H1 (cell line): ENCODE results near the gene MFAP4. TPM values are rescaled to one million over a fixed set of nuclear protein-coding genes. Genes with fewer than 3 reads are reported as not detected.

Experiments used
- CTCF ChIA-PET: fragments of 300-600 bp; sonication (Branson Sonifier 250); formaldehyde crosslinking; loops from one replicate; lab custom pipeline; 2021; ENCODE audit not compliant: partially characterized antibody; lab: Charles Lee
- POLR2A ChIA-PET: fragments of 300-600 bp; sonication (Branson Sonifier 250); formaldehyde crosslinking; loops from one replicate; lab custom pipeline; 2021; ENCODE audit warnings: inconsistent platforms; ENCODE audit not compliant: partially characterized antibody; lab: Charles Lee
- DNase-seq, 2 experiments: peaks; one replicate each; pipeline versions ENCODE4 v3.0.0 to v3.0.0-alpha.2; 2010 to 2022; ENCODE audit warnings: low spot score in 2 of 2, low read depth in 1 of 2, mixed read lengths in 1 of 2
- FAIRE-seq: peaks from 2 replicates; lab custom pipeline; 2011; peaks lifted over from hg19 to GRCh38; lab: Jason Lieb, UNC
- H2AFZ ChIP-seq: 2 replicates; pipeline ENCODE4 v1.8.1; 2012; ENCODE audit warnings: low read length, inconsistent platforms
- H2AK5ac ChIP-seq: 2 replicates; pipeline ENCODE4 v1.6.1; 2013; ENCODE audit warnings: low read depth, low read length
- H2BK120ac ChIP-seq: replicated peaks from 2 replicates; pipeline ENCODE3; 2013; ENCODE audit warnings: low read depth, low read length, inconsistent platforms
- H2BK12ac ChIP-seq: 2 replicates; pipeline ENCODE4 v1.6.1; 2013; ENCODE audit warnings: low read depth, low read length
- H2BK15ac ChIP-seq: 2 replicates; pipeline ENCODE4 v1.6.1; 2013; ENCODE audit warnings: low read length
- H2BK20ac ChIP-seq: 2 replicates; pipeline ENCODE4 v1.6.1; 2013; ENCODE audit warnings: low read length
- H2BK5ac ChIP-seq: 2 replicates; pipeline ENCODE4 v1.6.1; 2013; ENCODE audit warnings: low read depth, low read length
- H3K14ac ChIP-seq: 2 replicates; pipeline ENCODE4 v1.6.1; 2013; ENCODE audit warnings: inconsistent platforms; ENCODE audit not compliant: insufficient read length
- H3K18ac ChIP-seq: 2 replicates; pipeline ENCODE4 v1.6.1; 2013; ENCODE audit warnings: low read length; ENCODE audit errors: extremely low read depth
- H3K23ac ChIP-seq: 2 replicates; pipeline ENCODE4 v1.6.1; 2013; ENCODE audit warnings: inconsistent platforms; ENCODE audit not compliant: insufficient read length
- H3K23me2 ChIP-seq: 2 replicates; pipeline ENCODE4 v1.6.1; 2013; ENCODE audit warnings: low read depth, low read length
- H3K27ac ChIP-seq: 2 replicates; pipeline ENCODE4 v1.6.1; 2011; ENCODE audit warnings: low read depth, low read length, inconsistent platforms
- H3K27me3 ChIP-seq, 4 experiments: replicated peaks in 1 of 4; 1 replicate in 1 of 4; 2 replicates in 3 of 4; pipeline versions ENCODE4 v1.6.1 to v1.8.1; 2011 to 2013; ENCODE audit warnings: low read length in 3 of 4, mild to moderate bottlenecking in 3 of 4, inconsistent platforms in 2 of 4, mixed read lengths in 2 of 4, moderate library complexity in 1 of 4; ENCODE audit not compliant: control insufficient read depth in 3 of 4, insufficient read depth in 3 of 4; ENCODE audit errors: extremely low read depth in 1 of 4
- H3K36me3 ChIP-seq, 4 experiments: 2 replicates each; pipeline versions ENCODE4 v1.6.1 to v1.8.1; 2011 to 2013; ENCODE audit warnings: mild to moderate bottlenecking in 4 of 4, low read length in 3 of 4, moderate library complexity in 2 of 4, control low read depth in 1 of 4, inconsistent platforms in 1 of 4; ENCODE audit not compliant: insufficient read depth in 4 of 4, control insufficient read depth in 2 of 4
- H3K4ac ChIP-seq: replicated peaks from 2 replicates; pipeline ENCODE3; 2013; ENCODE audit warnings: low read length, low read depth, mixed read lengths, inconsistent platforms; ENCODE audit not compliant: insufficient read length
- H3K4me1 ChIP-seq, 4 experiments: replicated peaks in 1 of 4; 1 replicate in 1 of 4; 2 replicates in 3 of 4; pipeline versions ENCODE4 v1.6.1 to v1.8.1; 2011 to 2013; ENCODE audit warnings: low read length in 3 of 4, inconsistent platforms in 2 of 4, mixed read lengths in 1 of 4; ENCODE audit not compliant: insufficient read depth in 4 of 4, control insufficient read depth in 3 of 4
- H3K4me2 ChIP-seq, 2 experiments: 2 replicates each; pipeline versions ENCODE4 v1.6.1 to v1.8.1; 2011 to 2013; ENCODE audit warnings: low read depth in 2 of 2, low read length in 2 of 2, control low read depth in 1 of 2, inconsistent platforms in 1 of 2, mild to moderate bottlenecking in 1 of 2; ENCODE audit not compliant: insufficient read depth in 1 of 2
- H3K4me3 ChIP-seq, 4 experiments: fragments of 200-600, 300-600 bp in 1 of 4; sonication (generic), shearing (Covaris generic), sonication (Bioruptor Twin) in 1 of 4; 2 replicates each; pipeline versions ENCODE4 v1.5.1 to v1.8.1; 2011 to 2016; ENCODE audit warnings: low read length in 4 of 4, low read depth in 3 of 4, control low read depth in 2 of 4, inconsistent platforms in 2 of 4, mild to moderate bottlenecking in 2 of 4, mixed read lengths in 1 of 4, moderate library complexity in 1 of 4; ENCODE audit not compliant: insufficient read depth in 2 of 4; ENCODE audit errors: extremely low read depth in 1 of 4
- H3K56ac ChIP-seq: replicated peaks from 2 replicates; pipeline ENCODE3; 2013; ENCODE audit warnings: low read depth, mild to moderate bottlenecking, mixed read lengths, low read length, inconsistent platforms; ENCODE audit not compliant: insufficient read length
- H3K79me1 ChIP-seq: 2 replicates; pipeline ENCODE4 v1.6.1; 2013; ENCODE audit warnings: low read depth, low read length, control low read depth
- H3K79me2 ChIP-seq, 2 experiments: 2 replicates each; pipeline versions ENCODE4 v1.6.1 to v1.8.1; 2012 to 2013; ENCODE audit warnings: low read length in 2 of 2, mild to moderate bottlenecking in 2 of 2, inconsistent platforms in 1 of 2; ENCODE audit not compliant: insufficient read depth in 2 of 2, control insufficient read depth in 1 of 2
- H3K9ac ChIP-seq, 4 experiments: replicated peaks in 1 of 4; 1 replicate in 1 of 4; 2 replicates in 3 of 4; pipeline versions ENCODE4 v1.6.1 to v1.8.1; 2011 to 2013; ENCODE audit warnings: low read depth in 3 of 4, low read length in 3 of 4, control low read depth in 2 of 4, mild to moderate bottlenecking in 2 of 4, moderate library complexity in 2 of 4, inconsistent platforms in 1 of 4; ENCODE audit errors: extremely low read depth in 1 of 4
- H3K9me3 ChIP-seq, 2 experiments: 2 replicates each; pipeline versions ENCODE4 v1.6.1 to v1.8.1; 2012 to 2013; ENCODE audit warnings: mild to moderate bottlenecking in 2 of 2, moderate library complexity in 2 of 2, control low read depth in 1 of 2, inconsistent platforms in 1 of 2, low read depth in 1 of 2, low read length in 1 of 2, mixed read lengths in 1 of 2; ENCODE audit not compliant: insufficient read depth in 2 of 2
- H4K20me1 ChIP-seq, 2 experiments: replicated peaks in 1 of 2; 2 replicates each; pipeline versions ENCODE3 to v1.8.1; 2011 to 2013; ENCODE audit warnings: inconsistent platforms in 2 of 2, low read length in 2 of 2, mild to moderate bottlenecking in 1 of 2; ENCODE audit not compliant: insufficient read depth in 2 of 2, control insufficient read depth in 1 of 2
- H4K5ac ChIP-seq: 2 replicates; pipeline ENCODE4 v1.6.1; 2013; ENCODE audit warnings: low read length, low read depth, mixed read lengths, inconsistent platforms; ENCODE audit not compliant: insufficient read length
- H4K8ac ChIP-seq: 2 replicates; pipeline ENCODE4 v1.8.0; 2013; ENCODE audit warnings: mild to moderate bottlenecking, moderate library complexity, low read length, inconsistent platforms; ENCODE audit not compliant: insufficient read depth; ENCODE audit errors: extremely low read depth
- H4K91ac ChIP-seq: replicated peaks from 2 replicates; pipeline ENCODE3; 2013; ENCODE audit warnings: low read length, mixed read lengths, inconsistent platforms; ENCODE audit not compliant: insufficient read length
- ATF2 ChIP-seq: IDR thresholded peaks from 2 replicates; pipeline ENCODE4 v1.6.1; 2012; ENCODE audit warnings: low read length, inconsistent platforms
- CEBPB ChIP-seq: IDR thresholded peaks from 2 replicates; pipeline ENCODE4 v1.6.1; 2012; ENCODE audit warnings: low read depth, low read length
- CHD2 ChIP-seq: IDR thresholded peaks from 2 replicates; pipeline ENCODE4 v1.6.1; 2012; ENCODE audit warnings: low read length, improper control_type of control experiment
- HDAC6 ChIP-seq: IDR thresholded peaks from one replicate; pipeline ENCODE4 v1.7.1; 2012; ENCODE audit warnings: low read depth, mild to moderate bottlenecking, inconsistent platforms, low read length, moderate library complexity
- KDM1A ChIP-seq: fragments of 200-600, 300-600 bp; sonication (generic); IDR thresholded peaks from 2 replicates; pipeline ENCODE4 v1.7.1; 2016; ENCODE audit warnings: mild to moderate bottlenecking, low read length, borderline replicate concordance
- NRF1 ChIP-seq: IDR thresholded peaks from 2 replicates; pipeline ENCODE4 v1.6.1; 2011; ENCODE audit warnings: mild to moderate bottlenecking, low read depth, low read length, improper control_type of control experiment
- POU5F1 ChIP-seq: IDR thresholded peaks from 2 replicates; pipeline ENCODE4 v1.6.1; 2011; ENCODE audit warnings: low read depth, mild to moderate bottlenecking, low read length, moderate library complexity
- RAD21 ChIP-seq, 2 experiments: IDR thresholded peaks in 1 of 2; conservative IDR thresholded peaks in 1 of 2; 2 replicates each; pipeline ENCODE4 v1.6.1; 2011; ENCODE audit warnings: low read depth in 2 of 2, low read length in 2 of 2, improper control_type of control experiment in 1 of 2, inconsistent platforms in 1 of 2, mild to moderate bottlenecking in 1 of 2, moderate library complexity in 1 of 2
- RBBP5 ChIP-seq: IDR thresholded peaks from 2 replicates; pipeline ENCODE4 v1.7.1; 2012; ENCODE audit warnings: low read depth, mild to moderate bottlenecking, inconsistent platforms, low read length, moderate library complexity, borderline replicate concordance
- SP2 ChIP-seq: IDR thresholded peaks from 2 replicates; pipeline ENCODE4 v1.6.1; 2012; ENCODE audit warnings: mild to moderate bottlenecking, low read length, inconsistent platforms
- TAF1 ChIP-seq: IDR thresholded peaks from 2 replicates; pipeline ENCODE4 v1.6.1; 2011; ENCODE audit warnings: mild to moderate bottlenecking, low read depth, low read length
- TBP ChIP-seq: IDR thresholded peaks from 2 replicates; pipeline ENCODE4 v1.6.1; 2011; ENCODE audit warnings: low read depth, low read length, improper control_type of control experiment
- TCF12 ChIP-seq: IDR thresholded peaks from 2 replicates; pipeline ENCODE4 v1.6.1; 2011; ENCODE audit warnings: low read depth, mild to moderate bottlenecking, low read length
- WGBS, 2 experiments: shearing (Covaris generic) in 1 of 2; methylation state at CpG; one replicate each; pipeline versions ENCODE4 v1.1.6 to v1.1.7; 2013 to 2015; ENCODE audit warnings: low lambda C conversion rate in 2 of 2, mixed read lengths in 2 of 2, inconsistent platforms in 1 of 2, low coverage in 1 of 2, missing lambda C conversion rate in 1 of 2; ENCODE audit not compliant: insufficient replicate concordance in 2 of 2, insufficient coverage in 1 of 2, insufficient read length in 1 of 2; ENCODE audit errors: extremely low coverage in 1 of 2, missing lambda C conversion rate in 1 of 2; 5-methylcytosine and 5-hydroxymethylcytosine counted together
- polyA plus RNA-seq, 7 experiments: library from polyadenylated mRNA; depleted of rRNA in 3 of 7; stranded (reverse) in 5 of 7; unstranded in 2 of 7; fragments of >200 nt in 5 of 7; fragments of 200-250 nt in 2 of 7; gene quantifications; 1 replicate in 5 of 7; 2 replicates in 1 of 7; 4 replicates in 1 of 7; pipeline versions ENCODE4 v1.2.1 to v1.2.3, GENCODE V29; 2011 to 2013; ENCODE audit warnings: missing spikeins in 2 of 7, mixed read lengths in 2 of 7
- total RNA-seq: library from RNA; stranded (reverse); fragmentation: NEBNext Ultra II Directional; extraction: Animal tissue kit (Norgen Biotek cat#: 25700); gene quantifications from 2 replicates; pipeline ENCODE4 v1.2.1, GENCODE V29; 2021

MFAP4 gene
- total and polyA plus RNA-seq, 2 of the 8 experiments (the other 6 are each of a cell fraction or from before 2014, with no cell fraction given) = 3.1 to 3.6 TPM

DNA sequence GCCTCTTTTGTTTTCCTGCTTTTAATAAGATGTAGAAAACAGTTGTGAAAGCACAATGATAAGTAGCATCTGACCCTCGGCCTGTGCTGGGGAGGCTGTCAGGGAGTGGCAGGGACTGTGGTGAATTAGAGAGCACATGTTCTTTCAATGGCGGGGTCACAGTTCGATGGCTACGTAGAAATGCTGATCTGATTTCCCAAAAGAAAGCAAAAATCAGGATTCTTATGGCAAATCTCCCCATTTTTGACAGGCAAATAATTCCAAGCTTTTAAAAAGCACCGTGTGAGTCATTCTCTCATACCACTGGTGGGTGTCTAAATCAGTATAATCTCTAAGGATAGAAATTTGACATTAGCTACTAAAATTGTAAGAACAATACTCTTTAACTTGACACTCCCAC is 12.9 kb downstream of the MFAP4 start:
- Histone ChIP-seq H2BK12ac (no peak overlapping the region), H3K27ac (no peak overlapping the region), H3K18ac (no peak overlapping the region), H2BK5ac (no peak overlapping the region), H4K91ac (no peak overlapping the region), H3K36me3 (no peaks in the 10 kb centered on the region), H3K23me2 (peaks cover 5% of the 10 kb centered on the region; the same call in 1 of the 2 replicates), H3K79me1 (peaks cover 2% of the 10 kb centered on the region), H3K9me3 (no peaks in the 10 kb centered on the region), H3K4me2 (no peak overlapping the region), H4K5ac (no peak overlapping the region), H2BK120ac (no peak overlapping the region), H3K9ac (no peak overlapping the region), H2BK20ac (no peak overlapping the region), H2AFZ (no peak overlapping the region), H4K8ac (no peak overlapping the region), H4K20me1 (peaks cover 0 to under 1% of the 10 kb centered on the region in 2 experiments), H3K4me1 (peaks cover under 1 to 7% (median 4%) of the 10 kb centered on the region in 4 experiments), H2BK15ac (no peak overlapping the region), H3K4me3 (no peak overlapping the region), H3K27me3 (no peaks in the 10 kb centered on the region), H2AK5ac (no peak overlapping the region), H3K79me2 (peaks cover 0 to 7% of the 10 kb centered on the region in 2 experiments; a peak in 2 of 4 replicates), H3K4ac (no peak overlapping the region), H3K56ac (no peak overlapping the region), H3K23ac (no peak overlapping the region), H3K14ac (no peak overlapping the region)
- WGBS, 2 experiments = 95% methylated on average over 5 of the region's 5 CpGs; no CpG with 5 or more reads in 1 of the 2 experiments
- POLR2A ChIA-PET = interaction anchor here (1.5 kb wide), 1 partner anchor 11 kb away, joined by 4 read pairs; no protein-coding TSS in a partner anchor
- FAIRE-seq = no peak
- CTCF ChIA-PET = interaction anchor here (0.6 to 0.9 kb wide), 2 partner anchors 9 to 53 kb away, joined by 3 to 4 read pairs; no protein-coding TSS in a partner anchor
- no peak for DNase-seq
- no peak for TF ChIP-seq RAD21 (IDR thresholded peaks at IDR 0.05 in 1 of 2, conservative IDR thresholded peaks at IDR 0.05 in 1 of 2; ENCODE audit: low read depth in 2 of 2, low read length in 2 of 2)
- TF ChIP-seq TCF12 = no peak
- no peak for TF ChIP-seq TAF1
- no peak for TF ChIP-seq KDM1A
- TF ChIP-seq TBP = no peak
- no peak for TF ChIP-seq CHD2
- TF ChIP-seq NRF1 = no peak
- no peak for TF ChIP-seq POU5F1
- TF ChIP-seq CEBPB = no peak
- no peak for TF ChIP-seq RBBP5
- TF ChIP-seq ATF2 = no peak
- no peak for TF ChIP-seq SP2
- TF ChIP-seq HDAC6 = no peak
